Lung (tissue), 12 donors: ENCODE results near the gene COPB2. TPM values are rescaled to one million over a fixed set of nuclear protein-coding genes. Genes with fewer than 3 reads are reported as not detected.
A peak's percentile ranks its signal among the peaks of the same experiment; 100 is the strongest.

Experiments used
- ATAC-seq: fragments of 200-7000 bp; cut with Tn5 transposase; one replicate; pipeline ENCODE4 v1.9.1; 2020; ENCODE audit warnings: moderate number of reproducible peaks; ENCODE audit not compliant: insufficient read depth, low FRiP score
- DNase-seq, 3 donors: peaks; one replicate each; pipeline ENCODE4 v3.0.0-alpha.2; 2013 to 2017
- H3K27ac ChIP-seq, 2 donors: one replicate each; pipeline ENCODE4 v1.5.1; 2013; ENCODE audit warnings: mild to moderate bottlenecking in 2 of 2, moderate library complexity in 2 of 2, control low read depth in 1 of 2, inconsistent platforms in 1 of 2, low read depth in 1 of 2, low read length in 1 of 2
- H3K27me3 ChIP-seq, 3 donors: one replicate each; pipeline ENCODE4 v1.5.1; 2013; ENCODE audit warnings: low read length in 2 of 3; ENCODE audit not compliant: control insufficient read depth in 3 of 3, insufficient read depth in 3 of 3
- H3K36me3 ChIP-seq, 4 donors: one replicate each; pipeline ENCODE4 v1.5.1; 2013; ENCODE audit warnings: low read length in 4 of 4, mild to moderate bottlenecking in 1 of 4, moderate library complexity in 1 of 4; ENCODE audit not compliant: control insufficient read depth in 4 of 4, insufficient read depth in 4 of 4
- H3K4me1 ChIP-seq, 5 donors: one replicate each; pipeline ENCODE4 v1.5.1; 2013; ENCODE audit warnings: low read length in 5 of 5, mild to moderate bottlenecking in 2 of 5, moderate library complexity in 1 of 5; ENCODE audit not compliant: control insufficient read depth in 5 of 5, insufficient read depth in 5 of 5
- H3K4me3 ChIP-seq: one replicate; pipeline ENCODE4 v1.5.1; 2013; ENCODE audit warnings: mild to moderate bottlenecking, control low read depth, moderate library complexity
- H3K9ac ChIP-seq, 2 donors: one replicate each; pipeline ENCODE4 v1.5.1; 2013; ENCODE audit warnings: low read length in 2 of 2, control low read depth in 1 of 2; ENCODE audit not compliant: insufficient read depth in 1 of 2
- H3K9me3 ChIP-seq, 4 donors: one replicate each; pipeline ENCODE4 v1.5.1; 2013; ENCODE audit warnings: low read length in 3 of 4, mild to moderate bottlenecking in 1 of 4, moderate library complexity in 1 of 4; ENCODE audit not compliant: control insufficient read depth in 4 of 4, insufficient read depth in 3 of 4
- CTCF ChIP-seq: IDR thresholded peaks from 2 replicates; pipeline ENCODE4 v1.5.1; 2012; ENCODE audit warnings: mild to moderate bottlenecking; ENCODE audit errors: control extremely low read depth, extremely low read depth
- WGBS, 2 donors: extraction: QIAGEN DNeasy Blood & Tissue Kit; methylation state at CpG; one replicate each; pipeline ENCODE4 v1.1.7; 2013; 5-methylcytosine and 5-hydroxymethylcytosine counted together
- polyA plus RNA-seq, 2 donors: library from polyadenylated mRNA; stranded (reverse); fragments of 200-250 nt; gene quantifications; one replicate each; pipeline ENCODE4 v1.2.1, GENCODE V29; 2013
- total RNA-seq, 2 donors: library from RNA; depleted of rRNA in 1 of 2; stranded (reverse); fragments of >200 nt in 1 of 2; gene quantifications; one replicate each; pipeline ENCODE4 v1.2.1, GENCODE V29; 2014 to 2021
- donor health status: control.
- donor health status: control.
- donor health status: Bipolar disorder and iron deficiency.
- donor health status: healthy.
- donor health status: DM: yes; HTN: yes; CAD: no.

Gene COPB2
- total and polyA plus RNA-seq, 4 donors = 36.9 to 136 (median 103) TPM

GRCh38 chr3:139421040-139421439 is 31.6 kb upstream of the COPB2 start:
- DNase-seq = no peak
- 53 to 85% methylated on average over 1 of the region's 1 CpG for WGBS, 2 donors
- Histone ChIP-seq H3K36me3 (peaks cover 0 to 3% (median under 1%) of the 10 kb centered on the region in 4 donors), H3K4me3 (no peak overlapping the region), H3K9ac (no peak overlapping the region), H3K27ac (peak overlapping the region in 1 of 2 donors; percentile 2), H3K27me3 (no peaks in the 10 kb centered on the region), H3K9me3 (peaks cover 0 to 2% (median 0%) of the 10 kb centered on the region in 4 donors), H3K4me1 (peaks cover 0 to 6% (median 0%) of the 10 kb centered on the region in 5 donors)
- no peak for ATAC-seq
- TF ChIP-seq CTCF = no peak

GRCh38 chr3:139418144-139418543 is 28.7 kb upstream of the COPB2 start:
- WGBS, 2 donors = 86 to 93% methylated on average over 2 of the region's 2 CpGs
- no peak for ATAC-seq

GRCh38 chr3:139416275-139416674 is 26.8 kb upstream of the COPB2 start:
- no peaks in the 10 kb centered on the region for H3K36me3 ChIP-seq
- no peak for TF ChIP-seq CTCF
- 91 to 93% methylated on average over 1 of the region's 1 CpG for WGBS, 2 donors
- no peak overlapping the region for H3K27ac ChIP-seq
- no peak for DNase-seq
- no peak for ATAC-seq
- H3K4me3 ChIP-seq = no peak overlapping the region
- no peaks in the 10 kb centered on the region for H3K27me3 ChIP-seq
- H3K9ac ChIP-seq = no peak overlapping the region
- H3K4me1 ChIP-seq = peaks cover 0 to 10% (median 0%) of the 10 kb centered on the region in 5 donors
- H3K9me3 ChIP-seq = peaks cover 0 to 6% (median 2%) of the 10 kb centered on the region in 4 donors

More at GRCh38 chr3:139418144-139418543, 28.7 kb upstream of the COPB2 start:
- no peak for DNase-seq
- Histone ChIP-seq H3K4me1 (peaks cover 0 to 12% (median 0%) of the 10 kb centered on the region in 5 donors), H3K27me3 (no peaks in the 10 kb centered on the region), H3K4me3 (no peak overlapping the region), H3K27ac (no peak overlapping the region), H3K9me3 (peaks cover 0 to 6% (median 2%) of the 10 kb centered on the region in 4 donors), H3K9ac (no peak overlapping the region), H3K36me3 (peaks cover 0 to under 1% (median 0%) of the 10 kb centered on the region in 4 donors)
- no peak for TF ChIP-seq CTCF
